LoVo (cell line): ENCODE results near the gene SMTN.
"Not testable (repeated sequence)": the region's sequence is repeated elsewhere in the genome, so short reads cannot be mapped to it uniquely, and the experiment has no call there.

Source experiments
- DNase-seq: peaks from one replicate; pipeline ENCODE4 v3.0.0-alpha.2; 2016; ENCODE audit warnings: low spot score

SMTN gene

DNA sequence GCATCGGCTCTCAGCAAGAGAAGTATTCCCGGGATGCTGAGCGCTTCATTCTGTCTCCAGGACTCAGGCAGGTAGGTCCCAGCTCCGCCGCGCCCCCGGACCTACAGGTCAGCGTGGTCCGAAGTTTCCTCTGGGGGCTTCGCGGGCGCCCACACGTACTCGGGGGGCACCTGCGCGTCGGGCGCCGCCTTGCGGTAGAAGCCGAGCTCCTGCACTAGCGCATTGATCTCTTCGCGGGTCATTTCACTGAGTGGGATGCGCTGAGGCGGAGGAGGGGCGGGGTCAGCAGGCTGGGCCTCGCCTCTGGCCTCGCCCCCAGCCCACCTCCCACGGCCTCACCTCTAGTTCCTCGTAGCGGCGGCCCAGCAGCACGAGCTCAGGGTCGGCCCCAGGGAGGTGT is 23.8 kb downstream of the SMTN start:
- DNase-seq = no peak

GRCh38 chr22:31105282-31105929 is 24.3 kb downstream of the SMTN start:
- no peak for DNase-seq

- no peak for DNase-seq
Measured at GRCh38 chr22:31106001-31106571, 25.0 kb downstream of the SMTN start.

- DNase-seq = no peak
Measured at GRCh38 chr22:31106731-31107177, 25.6 kb downstream of the SMTN start.

DNA sequence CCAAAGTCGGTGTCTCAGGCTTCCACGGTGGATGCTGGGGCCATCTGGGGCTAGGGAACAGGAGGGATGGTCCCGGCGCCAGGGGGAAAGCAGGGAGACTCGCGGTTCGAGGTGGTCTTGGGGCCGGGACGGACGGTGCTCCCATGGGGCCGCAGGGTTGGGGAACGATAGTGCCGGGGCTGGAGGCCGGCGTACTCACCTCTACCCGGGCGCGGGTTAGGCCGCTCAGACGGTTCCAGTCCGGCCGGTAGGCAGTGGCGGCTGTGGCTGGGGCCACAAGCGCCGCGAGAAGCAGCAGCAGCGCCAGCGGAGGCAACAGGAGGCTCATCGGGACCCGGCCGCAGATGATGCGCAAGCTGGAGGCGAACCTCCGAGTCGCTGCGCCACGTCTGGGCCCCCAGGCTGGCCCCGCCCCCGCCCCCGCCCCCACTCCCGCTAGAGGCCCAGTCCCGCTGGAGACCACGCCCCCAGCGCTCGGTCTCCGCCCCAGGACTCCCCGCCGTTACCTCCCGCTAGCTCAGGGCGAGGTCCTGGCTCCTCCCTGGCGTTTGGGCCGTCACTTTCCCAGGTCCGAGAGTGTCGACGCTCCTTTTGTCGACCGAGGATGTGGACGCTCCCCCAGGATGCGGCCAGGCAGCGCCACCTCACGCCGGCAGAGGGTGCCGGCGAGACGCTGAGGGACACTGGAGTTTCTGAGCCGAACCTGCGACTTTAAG is 26.2 kb downstream of the SMTN start, which contains the start of gene SELENOM:
TSS of gene SELENOM (minus strand) at position 391 of the 716 bp plus-strand sequence. CDS start at position 328, 63 bp downstream.
- peak; percentile 98 for DNase-seq

- DNase-seq = no peak
Measured at GRCh38 chr22:31107894-31108218, 26.7 kb downstream of the SMTN start.

DNA sequence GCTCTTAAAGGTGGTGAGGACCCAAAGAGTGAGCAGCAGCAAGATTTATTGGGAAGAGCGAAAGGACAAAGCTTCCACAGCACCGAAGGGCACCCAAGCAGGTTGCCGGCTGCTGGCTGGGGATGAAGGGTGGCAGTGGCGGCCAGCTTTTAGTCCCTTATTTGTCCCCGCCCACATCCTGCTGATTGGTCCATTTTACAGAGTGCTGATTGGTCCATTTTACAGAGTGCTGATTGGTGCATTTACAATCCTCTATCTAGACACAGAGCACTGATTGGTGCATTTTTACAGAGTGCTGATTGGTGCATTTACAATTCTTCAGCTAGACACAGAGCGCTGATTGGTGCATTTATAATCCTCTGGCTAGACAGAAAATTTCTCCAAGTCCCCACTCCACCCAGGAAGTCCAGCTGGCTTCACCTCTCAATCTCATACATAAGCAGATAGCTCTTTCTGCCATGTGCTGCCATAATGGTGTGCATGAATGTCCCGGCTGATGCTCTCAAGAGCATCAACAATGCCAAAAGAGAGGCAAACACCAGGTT is 31.5 kb downstream of the SMTN start:
- not testable (repeated sequence) for DNase-seq

GRCh38 chr22:31118046-31118820 is 37.1 kb downstream of the SMTN start:
- no peak for DNase-seq

- DNase-seq = no peak
Measured at GRCh38 chr22:31119026-31119717, 38.1 kb downstream of the SMTN start.

- DNase-seq = no peak
Measured at GRCh38 chr22:31120230-31120629, 39.1 kb downstream of the SMTN start.

DNA sequence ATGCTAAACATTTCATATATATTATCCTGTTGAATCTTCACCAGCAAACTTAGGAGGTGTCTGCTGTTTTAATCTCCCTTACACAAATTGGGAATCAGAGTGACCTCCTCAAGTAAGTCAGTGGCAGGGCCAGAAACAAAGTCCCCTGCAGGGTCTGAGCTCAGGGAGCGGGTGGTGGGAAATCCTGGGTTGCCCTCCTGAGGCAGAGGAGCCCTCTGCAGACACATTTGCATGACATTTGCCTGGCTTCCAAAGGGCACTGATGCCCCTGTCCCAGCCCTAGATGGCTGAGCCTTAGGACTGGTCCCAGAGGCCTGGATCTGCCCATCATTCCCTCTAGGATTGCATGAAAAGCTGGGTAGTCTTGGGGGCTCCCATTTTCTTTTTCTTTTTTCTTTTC is 39.5 kb downstream of the SMTN start:
- no peak for DNase-seq

GRCh38 chr22:31121403-31121802 is 40.3 kb downstream of the SMTN start:
- DNase-seq = no peak

DNA sequence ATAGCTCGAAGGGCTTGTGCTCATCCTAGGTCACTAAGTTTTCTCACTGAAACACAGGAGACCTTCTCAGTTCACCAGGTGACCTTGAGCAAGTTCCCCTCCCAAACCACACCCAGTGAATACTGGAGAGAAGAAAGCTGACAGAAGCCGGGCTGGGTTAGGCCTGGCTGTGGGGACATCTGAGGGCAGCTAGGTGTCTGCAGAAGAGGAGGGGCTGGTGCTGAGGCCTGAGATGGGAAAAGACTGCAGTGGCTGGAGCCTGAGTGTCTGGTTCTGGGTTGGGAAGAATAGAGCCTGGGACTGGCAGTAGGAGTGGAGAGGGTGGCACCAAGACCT is 41.0 kb downstream of the SMTN start:
- no peak for DNase-seq

- DNase-seq = peak; percentile 49
Measured at GRCh38 chr22:31122532-31123291, 41.6 kb downstream of the SMTN start, which contains the start of gene INPP5J. INPP5J (plus strand) TSS chr22:31122966; CDS start chr22:31123015, 49 bp downstream.

DNA sequence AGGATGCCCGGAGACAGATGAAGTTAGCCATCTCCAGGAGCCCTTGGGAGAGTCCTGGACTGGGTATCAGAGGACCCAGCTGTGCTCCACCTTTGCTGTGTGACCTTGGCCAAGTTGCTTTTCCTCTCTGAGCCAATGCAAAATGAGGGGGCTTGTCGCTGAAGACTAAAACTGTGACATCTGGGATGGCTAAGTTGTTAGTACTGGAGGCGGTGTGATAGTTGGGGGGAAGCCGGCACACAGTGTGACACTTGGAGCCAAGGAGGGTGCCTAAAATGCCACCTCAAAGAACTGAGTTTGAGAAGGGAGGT is 42.1 kb downstream of the SMTN start:
- no peak for DNase-seq

- DNase-seq = no peak
Measured at GRCh38 chr22:31124290-31124689, 43.2 kb downstream of the SMTN start.

- no peak for DNase-seq
Measured at GRCh38 chr22:31124811-31125465, 43.8 kb downstream of the SMTN start.

GRCh38 chr22:31125521-31126117 is 44.5 kb downstream of the SMTN start:
- no peak for DNase-seq

- DNase-seq = no peak
Measured at GRCh38 chr22:31126128-31126868, 45.2 kb downstream of the SMTN start.

DNA sequence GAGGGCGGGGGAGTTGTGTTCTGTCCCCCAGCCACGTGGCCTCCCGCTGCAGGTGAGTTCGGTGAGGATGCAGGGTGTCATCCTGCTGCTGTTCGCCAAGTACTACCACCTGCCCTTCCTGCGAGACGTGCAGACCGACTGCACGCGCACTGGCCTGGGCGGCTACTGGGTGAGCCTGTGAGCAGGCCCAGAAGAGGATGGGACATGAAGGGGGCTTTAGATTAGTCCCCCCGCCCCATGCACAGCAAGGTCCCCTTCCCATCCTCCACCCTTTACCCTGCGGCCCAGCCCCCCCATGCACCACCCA is 45.7 kb downstream of the SMTN start:
- no peak for DNase-seq
